Fibroblast of the conjunctiva (primary cell): ENCODE results near the gene MRPL30.
"Not testable (repeated sequence)": the region's sequence is repeated elsewhere in the genome, so short reads cannot be mapped to it uniquely, and the experiment has no call there.

Experiments used
- DNase-seq: peaks from one replicate; pipeline ENCODE4 v3.0.0-alpha.2; 2010; ENCODE audit warnings: low read depth

The MRPL30 gene

DNA sequence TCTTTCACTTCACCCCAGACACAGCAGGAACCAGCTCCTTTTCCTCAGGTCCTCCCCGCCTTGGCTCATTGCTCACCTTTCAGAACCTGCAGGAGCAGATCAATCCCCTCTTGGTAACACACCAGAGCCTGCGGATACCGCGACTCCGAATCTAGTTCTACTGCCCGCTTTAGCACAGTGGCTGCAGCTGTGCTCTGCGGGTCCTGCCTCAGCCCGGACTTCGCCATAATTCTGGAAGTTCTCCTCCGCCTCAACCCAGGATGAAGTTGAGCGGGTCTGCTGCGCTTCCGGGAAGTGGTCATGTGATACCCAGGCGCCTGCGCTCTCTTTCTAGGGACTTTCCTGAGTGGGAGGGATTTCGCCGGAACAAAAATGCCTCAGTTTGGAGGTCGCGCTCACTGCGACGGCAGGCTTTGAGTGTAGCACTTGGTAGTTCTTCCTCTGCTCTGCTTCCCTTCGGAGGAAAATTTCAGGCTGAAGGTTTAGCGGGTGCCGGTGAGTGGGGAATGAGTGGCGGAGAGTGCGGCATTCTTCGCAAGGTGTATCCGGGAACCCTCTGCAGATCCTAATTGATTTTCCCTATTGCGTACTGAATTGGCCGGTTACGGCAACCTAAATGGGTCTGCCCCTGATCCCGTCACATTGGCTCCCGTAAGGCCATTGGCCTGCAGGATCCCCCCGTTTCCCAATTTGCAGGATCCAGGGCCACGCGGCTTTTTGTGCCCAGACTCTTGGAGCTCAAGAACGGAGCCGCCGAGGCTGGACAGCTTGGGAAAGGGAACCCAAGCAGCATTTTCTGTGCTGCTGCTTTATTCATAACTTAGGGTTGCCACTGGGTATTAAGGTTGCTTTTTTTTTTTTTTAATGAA, at the start of gene MRPL30, which contains the start of gene MITD1:
TSS of gene MRPL30 (plus strand) at position 430 of the 869 bp plus-strand sequence. CDS start 5,020 bp downstream, outside the sequence.
TSS of gene MITD1 (minus strand) at position 304 of the 869 bp plus-strand sequence. CDS start at position 227, 77 bp downstream.
- DNase-seq, result peak; percentile 88

DNA sequence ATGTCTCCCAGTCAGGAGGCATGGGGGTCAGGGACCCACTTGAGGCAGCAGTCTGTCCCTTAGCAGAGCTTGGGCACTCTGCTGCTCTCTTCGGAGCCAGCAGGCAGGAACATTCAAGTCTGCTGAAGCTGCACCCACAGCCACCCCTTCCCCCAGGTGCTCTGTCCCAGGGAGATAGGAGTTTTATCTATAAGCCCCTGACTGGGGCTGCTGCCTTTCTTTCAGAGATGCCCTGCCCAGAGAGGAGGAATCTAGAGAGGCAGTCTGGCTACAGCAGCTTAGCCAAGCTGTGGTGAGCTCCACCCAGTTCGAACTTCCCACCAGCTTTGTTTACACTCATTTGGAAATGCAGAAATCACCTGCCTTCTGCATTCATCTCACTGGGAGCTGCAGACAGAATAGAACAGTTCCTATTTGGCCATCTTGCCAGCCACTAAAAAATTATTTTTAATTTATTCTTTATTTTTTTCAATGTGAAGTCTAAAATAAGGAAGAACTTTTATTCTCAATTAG, 45.9 kb upstream of the MRPL30 start:
- DNase-seq, result not testable (repeated sequence)

DNA sequence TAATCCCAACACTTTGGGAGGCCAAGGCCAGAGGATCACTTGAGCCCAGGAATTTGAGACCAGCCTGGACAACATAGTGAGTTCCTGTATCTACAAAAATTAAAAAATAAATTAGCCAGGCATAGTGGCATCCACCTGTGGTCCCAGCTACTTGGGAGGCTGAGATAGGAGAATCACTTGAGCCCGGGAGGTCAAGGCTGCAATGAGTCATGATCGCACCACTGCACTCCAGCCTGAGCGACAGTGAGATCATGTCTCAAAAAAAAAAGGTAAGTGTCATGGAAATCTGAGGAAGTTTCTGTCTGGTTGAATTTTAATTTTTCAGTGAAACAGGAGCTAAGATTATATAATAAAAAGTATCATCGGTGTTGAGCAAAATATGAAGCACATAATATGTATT, 42.0 kb upstream of the MRPL30 start:
- DNase-seq, result no peak

DNA sequence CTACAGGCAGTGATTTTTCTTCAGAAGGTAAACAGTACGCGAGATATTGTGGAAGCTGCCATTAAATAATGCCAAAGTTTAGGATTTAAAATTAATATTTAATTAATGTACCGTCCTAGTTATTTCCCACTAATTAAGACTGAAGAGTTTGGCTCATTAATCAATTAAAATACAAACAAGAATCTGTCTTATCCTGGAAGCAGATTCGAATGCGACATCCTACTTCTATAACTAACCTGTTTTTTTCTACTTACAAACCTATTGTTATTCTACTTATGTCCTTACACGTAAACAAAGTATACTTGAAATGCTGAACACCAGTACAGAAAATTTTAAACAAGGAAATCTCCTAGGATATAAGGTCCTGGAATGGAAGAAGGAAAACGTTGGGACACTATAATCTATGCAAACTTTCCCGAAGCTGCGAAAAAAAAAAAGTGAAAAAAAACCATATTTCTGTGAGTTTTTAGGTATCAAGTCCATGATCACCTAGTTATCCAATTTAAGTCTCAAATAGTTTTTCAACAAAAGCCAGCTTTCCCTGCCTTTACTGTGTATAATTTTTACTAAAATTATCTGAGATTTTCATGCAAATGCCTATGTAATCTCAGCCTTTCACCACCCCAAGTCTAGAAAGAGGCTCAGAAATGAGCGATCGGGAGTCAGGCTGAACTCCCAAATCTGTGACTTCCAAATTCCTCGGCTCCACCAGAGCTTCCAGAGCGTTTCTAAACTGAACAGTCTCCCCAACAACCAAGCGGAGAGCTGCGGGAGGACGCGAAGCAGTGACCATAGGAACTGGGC, 40.7 kb upstream of the MRPL30 start:
- DNase-seq, result no peak

DNA sequence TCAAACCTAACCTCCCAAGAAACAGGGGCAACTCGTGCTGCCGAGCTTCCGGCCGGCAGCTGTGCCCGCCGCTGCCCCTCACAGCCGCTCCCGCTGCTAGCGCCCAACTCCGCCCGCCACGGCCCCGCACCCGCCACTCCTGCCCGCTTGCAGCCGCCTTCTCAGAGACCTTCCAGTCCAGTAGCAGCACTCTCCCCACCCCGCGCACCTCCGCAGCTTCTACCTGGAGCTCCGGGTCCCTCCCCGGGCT, 40.2 kb upstream of the MRPL30 start:
- DNase-seq, result no peak

DNA sequence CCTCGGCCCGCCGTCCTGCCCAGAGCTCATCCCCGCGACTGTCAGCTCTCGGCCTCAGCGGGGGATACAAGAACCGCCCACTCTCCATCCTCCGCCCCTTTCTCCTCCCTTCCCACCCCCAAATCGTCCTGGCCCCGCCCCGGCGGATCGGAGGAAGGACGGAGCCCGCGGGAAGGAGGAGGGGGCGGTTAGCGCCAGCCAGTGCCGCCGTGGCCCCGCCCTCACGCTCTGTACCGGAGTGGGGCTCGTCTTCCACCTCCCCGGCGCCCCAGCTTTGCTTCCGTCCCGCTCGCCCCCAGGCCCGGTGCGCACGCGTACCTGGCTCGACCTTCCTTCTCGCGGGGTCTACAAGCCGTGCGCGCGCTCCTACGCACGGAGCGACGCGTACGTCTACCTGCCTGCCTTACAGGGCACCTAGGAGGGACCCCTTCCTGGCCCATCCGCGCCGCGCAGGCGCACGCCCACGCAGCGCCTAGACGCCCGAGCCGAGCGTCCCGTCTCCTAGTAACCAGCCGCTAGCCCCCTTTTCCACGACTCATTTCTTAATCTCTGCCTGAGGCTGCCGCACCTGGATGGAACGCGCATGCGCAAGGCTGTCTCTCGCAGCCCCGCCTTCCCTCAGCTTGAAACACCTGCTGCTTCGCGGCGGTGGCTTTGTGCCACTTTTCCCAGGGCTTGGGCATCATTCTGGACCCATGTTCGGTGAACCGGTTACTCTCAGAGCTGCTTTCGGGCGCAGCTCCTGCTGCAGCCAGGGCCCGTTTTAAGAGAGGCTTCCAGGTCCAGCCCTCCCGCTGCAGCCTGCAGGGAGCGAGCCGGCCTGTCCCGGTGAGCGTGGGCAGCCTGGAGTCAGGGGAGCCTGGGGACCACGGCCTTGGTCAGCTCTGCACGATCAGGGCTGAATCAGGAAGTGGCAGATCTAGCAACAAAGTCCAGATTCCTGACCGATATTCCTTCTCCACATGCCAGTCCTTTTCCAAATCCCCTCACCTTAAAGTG, 39.6 kb upstream of the MRPL30 start, which contains the start of gene C2orf15:
TSS of gene C2orf15 (plus strand) at position 598 of the 999 bp plus-strand sequence. CDS start 8,852 bp downstream, outside the sequence.
- peak; percentile 60 for DNase-seq

DNA sequence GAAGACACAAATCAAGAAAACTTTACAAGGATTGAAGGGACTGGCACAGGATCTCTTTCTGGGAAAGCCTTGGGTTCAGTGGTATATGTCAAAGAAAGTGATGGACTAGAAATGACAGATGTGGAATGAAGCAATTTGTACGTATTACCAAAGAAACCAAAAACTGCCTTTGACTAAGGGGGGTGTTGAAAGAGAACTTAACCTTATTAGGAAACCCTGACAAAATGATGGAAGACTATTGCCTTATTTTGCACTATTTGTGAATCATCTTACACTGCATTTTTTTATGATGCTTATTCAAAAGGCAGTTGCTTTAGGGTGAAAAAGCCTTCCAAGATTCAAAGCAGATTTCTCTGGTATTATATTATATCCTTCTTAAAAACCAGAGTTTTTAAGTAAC, 30.3 kb upstream of the MRPL30 start:
- no peak for DNase-seq

DNA sequence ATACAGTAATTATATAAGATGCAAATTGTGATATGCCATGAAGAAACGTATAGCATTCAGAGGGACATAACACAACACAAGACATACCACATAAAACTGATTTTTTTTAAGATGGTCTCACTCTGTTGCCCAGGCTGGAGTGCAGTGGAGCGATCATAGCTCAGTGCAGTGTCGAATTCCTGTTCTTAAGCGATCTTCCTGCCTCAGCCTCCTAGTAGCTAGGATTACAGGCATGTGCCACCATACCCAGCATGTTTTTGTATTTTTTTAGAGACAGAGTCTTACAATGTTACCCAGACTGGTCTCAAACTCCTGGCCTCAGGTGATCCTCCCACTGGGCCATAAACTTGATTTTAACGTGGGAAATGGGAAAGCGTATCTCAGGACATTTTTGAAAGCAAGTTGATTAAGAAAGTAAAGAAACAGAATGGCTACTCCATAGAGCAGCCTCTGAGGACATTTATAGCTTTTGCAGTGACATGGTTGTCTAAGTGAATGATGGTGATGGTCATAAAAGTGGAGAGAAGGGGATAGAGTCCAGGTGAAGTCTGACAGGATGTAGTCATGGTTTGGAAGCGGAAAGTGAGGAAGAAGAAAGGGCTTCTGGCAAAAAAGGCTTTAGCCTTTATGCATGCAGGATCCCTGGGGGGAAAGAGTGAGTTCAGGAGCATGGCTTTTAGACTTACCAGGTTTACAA, 28.6 kb upstream of the MRPL30 start:
- DNase-seq, result no peak

DNA sequence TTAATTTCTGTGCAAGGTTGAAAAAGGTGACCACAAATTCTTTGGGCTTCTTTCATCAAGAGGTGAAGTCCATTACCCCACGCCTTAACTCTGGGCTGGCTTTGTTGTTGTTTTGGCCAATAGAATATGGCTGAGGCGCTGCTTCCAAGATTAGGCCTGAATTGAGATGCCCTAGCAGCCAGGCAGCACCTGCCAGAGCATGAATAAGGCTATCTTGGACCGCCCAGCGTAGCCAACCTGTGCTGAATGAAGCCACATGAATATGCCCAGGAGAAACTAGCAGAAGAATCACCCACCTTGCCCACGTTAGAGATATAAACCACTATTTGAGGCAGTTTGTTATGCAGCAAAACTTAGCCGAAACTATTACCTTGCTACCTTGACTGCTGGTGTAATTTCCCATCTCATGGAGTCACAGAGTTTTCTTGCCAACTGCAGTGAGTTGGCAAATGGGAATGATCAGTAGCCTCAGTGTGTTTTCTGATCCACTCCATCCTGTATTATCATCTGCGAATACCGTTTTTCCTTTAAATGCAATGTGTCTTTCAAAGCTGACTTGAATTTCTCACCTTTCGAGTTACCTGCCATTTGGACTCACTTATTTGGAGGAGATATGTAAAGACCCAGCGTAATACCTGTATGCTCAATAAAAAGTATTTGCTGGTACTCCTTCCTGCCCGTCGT, 26.9 kb upstream of the MRPL30 start:
- DNase-seq, result no peak

DNA sequence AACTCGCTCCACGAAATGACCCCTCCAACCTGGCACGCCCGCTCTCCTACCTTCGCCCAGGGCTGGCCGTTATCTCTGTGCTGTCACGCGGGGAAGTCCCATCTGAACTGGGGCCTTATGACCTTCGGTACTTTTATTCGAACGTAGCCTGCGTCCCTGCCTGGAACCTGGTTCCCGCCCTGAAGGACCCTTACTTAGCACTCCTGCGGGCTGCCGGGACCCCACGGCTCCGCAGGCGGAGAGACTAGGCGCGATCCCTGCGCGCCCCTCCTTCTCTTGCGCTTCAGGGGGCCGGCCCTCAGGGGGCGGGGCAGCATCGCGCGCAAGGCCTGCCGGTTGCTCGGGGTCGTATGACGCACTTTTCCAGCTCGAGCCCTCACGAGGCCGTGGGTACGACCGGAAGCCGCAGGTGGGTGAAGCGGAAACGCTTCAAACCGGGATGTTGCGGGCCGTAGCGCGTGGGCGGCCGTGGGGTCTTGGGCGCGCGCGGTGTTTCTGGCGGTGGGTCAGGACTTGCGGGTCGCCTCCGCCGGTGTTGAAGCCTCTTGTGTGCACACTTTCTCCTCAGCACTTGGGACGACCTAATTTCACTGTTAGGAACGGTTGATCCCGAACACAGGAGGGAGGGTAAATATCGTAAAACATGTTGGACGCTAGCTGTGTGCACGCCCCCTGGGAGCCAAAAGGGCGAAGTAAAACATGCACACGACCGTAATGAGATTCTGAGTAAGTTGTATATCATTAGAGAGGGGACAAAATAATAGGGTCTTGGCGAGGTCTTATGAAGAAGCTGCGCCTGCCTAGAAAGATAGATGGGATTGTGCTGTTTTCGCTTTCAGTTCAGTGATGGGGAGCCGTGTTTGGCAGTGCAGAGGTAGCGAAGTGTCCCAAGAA, 26.1 kb upstream of the MRPL30 start, which contains the start of the genes LIPT1 and TSGA10:
TSS of gene LIPT1 (plus strand) at position 325 of the 894 bp plus-strand sequence. CDS start 6,991 bp downstream, outside the sequence.
TSS of gene TSGA10 (minus strand) at position 300 of the 894 bp plus-strand sequence. CDS start 45,503 bp downstream, outside the sequence.
- DNase-seq, result peak; percentile 80

DNA sequence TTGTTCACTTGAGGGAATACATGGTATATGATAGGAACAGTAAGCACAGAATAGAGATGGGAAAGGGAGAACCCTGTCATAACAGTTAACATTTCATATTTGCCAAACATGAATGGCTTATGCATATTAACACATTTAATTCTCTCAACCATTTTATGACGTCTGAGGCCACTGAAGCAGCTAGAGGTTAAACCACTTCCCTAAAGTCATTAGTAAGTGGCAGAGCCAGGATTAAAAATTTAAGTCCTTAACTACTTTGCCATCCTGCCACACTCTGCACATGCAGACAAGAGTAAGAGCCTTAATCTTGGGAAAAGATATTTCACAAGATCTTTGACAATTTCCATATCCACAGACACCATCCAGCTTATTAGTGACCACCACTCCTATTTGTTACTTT, 24.1 kb upstream of the MRPL30 start:
- no peak for DNase-seq

DNA sequence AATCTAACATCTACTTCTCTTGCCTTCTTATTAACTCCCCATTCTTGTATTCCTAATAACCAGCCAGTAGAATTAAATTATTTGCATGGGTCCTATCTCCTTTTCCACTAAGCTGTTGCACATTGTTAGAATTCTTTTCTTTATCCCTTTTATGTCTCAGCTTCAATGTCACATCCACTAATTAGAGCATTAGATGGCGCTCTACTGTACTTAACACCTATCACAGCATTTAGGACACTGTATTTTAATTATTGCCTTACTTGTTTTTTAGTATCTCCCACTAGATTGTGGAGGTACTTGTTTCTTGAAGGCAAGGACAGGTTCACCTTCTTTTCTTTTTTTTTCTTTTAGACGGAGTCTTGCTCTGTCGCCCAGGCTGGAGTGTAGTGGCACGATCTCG, 22.4 kb upstream of the MRPL30 start:
- DNase-seq, result no peak

DNA sequence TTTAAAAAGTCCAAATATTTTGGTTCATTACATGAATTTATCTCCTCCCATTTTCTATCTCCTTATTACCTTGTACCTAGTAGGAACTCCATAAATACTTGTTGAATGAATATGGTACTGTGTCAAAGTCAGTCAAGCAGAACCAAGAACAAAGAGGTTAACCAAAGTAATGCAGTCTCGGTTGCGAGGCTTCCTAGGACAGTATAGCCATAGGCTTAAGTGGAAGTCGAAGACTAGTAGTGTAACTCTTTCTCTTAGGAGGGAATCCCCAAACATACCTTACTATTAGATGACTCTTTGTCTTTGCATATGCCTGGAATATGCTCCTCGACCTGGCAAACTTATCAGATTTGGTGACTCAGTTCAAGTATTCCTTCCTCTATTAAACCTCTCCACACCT, 21.4 kb upstream of the MRPL30 start:
- no peak for DNase-seq

DNA sequence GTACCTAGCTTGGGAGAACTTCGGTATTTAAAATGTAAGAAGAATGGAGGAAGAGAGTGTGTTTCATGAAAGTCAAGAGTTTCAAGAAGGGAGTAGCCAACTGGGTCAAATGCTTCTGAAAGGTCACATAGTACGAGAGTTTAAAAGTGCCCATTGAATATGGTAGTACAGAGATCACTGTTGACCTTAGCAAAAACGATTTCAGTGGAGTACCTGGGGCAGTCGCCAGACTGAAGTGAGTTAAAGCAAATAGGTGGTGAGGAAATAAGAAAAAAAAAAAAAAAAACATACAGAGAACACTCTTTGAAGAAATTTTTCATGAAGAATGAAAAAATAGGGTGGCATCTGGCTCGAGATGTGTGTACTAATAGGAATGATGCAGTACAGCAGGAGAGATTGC, 14.8 kb upstream of the MRPL30 start:
- DNase-seq, result no peak

DNA sequence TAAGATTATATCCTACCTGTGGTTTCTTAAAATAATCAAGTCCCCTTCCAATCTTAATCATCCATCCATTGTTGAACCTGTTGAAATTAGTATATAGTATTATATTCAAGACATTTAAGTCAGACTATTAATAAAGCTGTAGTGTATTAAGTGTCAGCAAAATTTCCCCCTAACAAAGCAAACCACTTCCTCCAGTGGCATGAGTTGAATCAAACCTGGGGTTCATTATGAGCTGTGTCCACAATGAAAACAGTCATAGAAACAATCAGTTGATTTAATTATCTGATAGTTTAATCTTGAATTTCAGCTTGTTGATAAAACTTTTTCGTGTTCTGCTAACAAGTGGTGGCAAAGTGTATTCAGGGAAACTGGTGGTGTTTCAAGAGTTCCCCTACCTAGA, 11.4 kb upstream of the MRPL30 start:
- DNase-seq, result no peak

DNA sequence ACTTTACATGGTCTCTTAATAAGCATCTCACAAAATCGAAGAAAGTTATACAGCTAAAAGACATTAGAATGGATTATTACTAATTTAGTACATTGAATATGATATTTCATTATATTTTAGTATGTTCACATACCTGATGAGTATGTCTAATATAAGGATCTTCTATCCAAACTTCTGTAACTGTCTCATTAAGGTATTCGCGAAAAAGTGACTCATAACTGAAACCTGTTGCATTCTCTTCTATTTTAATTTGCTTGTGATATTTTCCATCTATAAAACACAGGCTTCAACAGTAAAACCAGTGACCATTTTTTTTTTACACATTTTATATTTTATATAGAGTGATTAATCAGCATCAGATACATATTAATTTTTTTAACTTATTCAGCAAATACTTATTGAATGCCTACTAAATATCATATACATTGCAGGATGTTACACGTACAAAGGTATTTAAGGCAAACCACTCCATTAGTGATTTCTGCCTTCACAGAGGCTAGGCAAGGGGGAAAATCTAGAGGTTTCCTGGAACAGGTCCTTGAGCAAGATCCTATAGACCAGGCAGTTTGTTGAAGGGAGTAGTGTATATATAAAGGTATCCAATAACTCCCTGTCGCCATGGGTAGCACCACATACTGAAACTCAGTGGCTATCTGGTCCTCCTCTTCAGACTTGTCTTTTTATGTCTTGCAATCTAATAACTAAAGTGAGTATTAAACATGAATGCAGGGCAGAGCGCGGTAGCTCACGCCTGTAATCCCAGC, 9.4 kb upstream of the MRPL30 start:
- no peak for DNase-seq

DNA sequence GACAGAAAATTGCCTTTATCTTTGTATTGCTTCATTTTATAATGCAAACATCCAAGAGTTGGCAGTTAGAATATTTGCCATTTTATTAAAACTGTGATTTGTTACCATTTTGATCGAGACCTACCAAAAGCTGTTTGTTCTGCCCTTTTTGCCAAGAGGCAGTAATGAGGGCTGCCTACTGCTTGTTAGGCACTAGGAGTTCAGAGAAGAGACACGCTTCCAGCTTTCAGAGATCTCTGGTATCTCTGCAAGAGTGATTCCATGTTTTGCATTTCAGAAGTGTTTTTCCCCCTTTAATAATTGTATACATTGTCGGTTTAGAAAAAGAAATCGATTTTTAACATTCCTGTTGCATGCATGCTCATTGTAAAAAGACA, 628 bp downstream of the MRPL30 start:
- DNase-seq, result no peak

DNA sequence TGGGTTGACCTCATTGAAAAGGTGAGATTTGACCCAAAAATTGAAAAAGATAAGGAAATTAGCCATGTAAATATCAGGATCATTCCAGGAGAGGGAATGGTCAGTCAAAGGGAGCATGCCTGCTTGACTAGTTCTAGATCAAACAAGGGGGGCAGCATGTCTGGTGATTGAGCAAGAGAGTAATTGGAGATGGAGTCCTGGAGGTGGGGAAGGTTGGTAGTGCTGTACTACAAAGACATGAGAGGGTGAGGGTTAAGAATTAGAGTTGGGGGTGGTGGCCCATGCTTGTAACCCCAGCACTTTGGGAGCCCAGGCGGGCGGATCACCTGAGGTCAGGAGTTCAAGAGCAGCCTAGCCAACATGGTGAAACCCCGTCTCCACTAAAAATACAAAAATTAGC, 2.0 kb downstream of the MRPL30 start:
- no peak for DNase-seq
